ENCODE results near the gene CTBP2.

GRCh38 chr10:125136087-125136486, 24.3 kb downstream of the CTBP2 start:
- TF ChIP-seq CTCF (IDR thresholded peaks at IDR 0.05; ENCODE audit: insufficient read depth, low read length, poor library complexity, severe bottlenecking) (no peak), EZH2phosphoT487 (conservative IDR thresholded peaks at IDR 0.05; ENCODE audit: low read length) (no peak)
